K562 (cell line): ENCODE measurements around the gene ACTR3C. TPM values are rescaled to one million over a fixed set of nuclear protein-coding genes. Genes with fewer than 3 reads are reported as not detected.

Experiments
- FOXM1 ChIP-seq, 2 experiments: fragments of 450-650 bp in 1 of 2; sonication (generic) in 1 of 2; formaldehyde crosslinking in 1 of 2; IDR thresholded peaks; 2 replicates each; pipeline versions ENCODE4 v1.6.1 to v1.9.0; 2017 to 2022; ENCODE audit warnings: low read depth in 2 of 2, mild to moderate bottlenecking in 2 of 2, missing genetic modification reagents in 1 of 2, moderate library complexity in 1 of 2
- HLTF ChIP-seq: fragments of 450-650 bp; IDR thresholded peaks from 2 replicates; pipeline ENCODE4 v1.6.1; 2016
- ILF3 ChIP-seq: fragments of 450-650 bp; IDR thresholded peaks from 2 replicates; pipeline ENCODE4 v1.6.1; 2018; ENCODE audit warnings: antibody characterized with exemption, mild to moderate bottlenecking, moderate library complexity, borderline replicate concordance
- KAT2B ChIP-seq: IDR thresholded peaks from one replicate; pipeline ENCODE4 v1.6.1; 2012; ENCODE audit warnings: low read depth, mild to moderate bottlenecking, control low read depth, inconsistent platforms, low read length, moderate library complexity
- KAT7 ChIP-seq: sonication (generic); formaldehyde crosslinking; IDR thresholded peaks from 2 replicates; pipeline ENCODE4 v1.8.0; 2022; ENCODE audit warnings: missing genetic modification reagents, mild to moderate bottlenecking, borderline replicate concordance
- MED1 ChIP-seq: sonication (generic); formaldehyde crosslinking; IDR thresholded peaks from 2 replicates; pipeline ENCODE4 v1.8.1; 2023; ENCODE audit warnings: missing genetic modification reagents, borderline replicate concordance
- NCOA1 ChIP-seq: fragments of 450-650 bp; IDR thresholded peaks from 2 replicates; pipeline ENCODE4 v1.6.1; 2016; ENCODE audit warnings: low read depth
- NEUROD1 ChIP-seq: fragments of 150-350 bp; IDR thresholded peaks from 2 replicates; pipeline ENCODE4 v1.6.1; 2014; ENCODE audit warnings: borderline replicate concordance, low read length, low read depth; ENCODE audit not compliant: partially characterized antibody
- NONO ChIP-seq, 2 experiments: fragments of 200-400 bp in 1 of 2; fragments of 450-650 bp in 1 of 2; formaldehyde crosslinking in 1 of 2; IDR thresholded peaks; 2 replicates each; pipeline ENCODE4 v1.6.1; 2017; ENCODE audit warnings: low read depth in 2 of 2, mild to moderate bottlenecking in 2 of 2, moderate library complexity in 2 of 2, low read length in 1 of 2
- NR2F6 ChIP-seq: fragments of 450-650 bp; formaldehyde crosslinking; IDR thresholded peaks from 2 replicates; pipeline ENCODE4 v1.4.0; 2020; ENCODE audit warnings: mild to moderate bottlenecking
- PHTF2 ChIP-seq: fragments of 250-450 bp; sonication (Bioruptor Pico); IDR thresholded peaks from 2 replicates; pipeline ENCODE4 v1.5.0; 2021; ENCODE audit warnings: mild to moderate bottlenecking
- PML ChIP-seq: IDR thresholded peaks from 2 replicates; pipeline ENCODE4 v1.6.1; 2012; ENCODE audit warnings: low read length, inconsistent platforms
- PTRF ChIP-seq: fragments of 450-650 bp; IDR thresholded peaks from 2 replicates; pipeline ENCODE4 v1.6.1; 2016; ENCODE audit warnings: mild to moderate bottlenecking, missing genetic modification characterization, missing compliant biosample characterization
- SETDB1 ChIP-seq: IDR thresholded peaks from one replicate; pipeline ENCODE4 v1.6.1; 2012; ENCODE audit warnings: low read length, control low read depth, inconsistent platforms
- ZNF124 ChIP-seq: sonication (generic); formaldehyde crosslinking; IDR thresholded peaks from 2 replicates; pipeline ENCODE4 v1.8.1; 2022; ENCODE audit warnings: missing genetic modification reagents
- ZNF217 ChIP-seq: sonication (generic); formaldehyde crosslinking; IDR thresholded peaks from 2 replicates; pipeline ENCODE4 v1.8.0; 2022; ENCODE audit warnings: mild to moderate bottlenecking, missing genetic modification reagents
- ZNF589 ChIP-seq: fragments of 200-800 bp; sonication (Bioruptor generic); IDR thresholded peaks from 2 replicates; pipeline ENCODE4 v1.6.1; 2016; ENCODE audit warnings: low read depth, missing genetic modification characterization, missing compliant biosample characterization
- ZZZ3 ChIP-seq: fragments of 450-650 bp; IDR thresholded peaks from 2 replicates; pipeline ENCODE4 v1.6.1; 2016; ENCODE audit warnings: antibody characterized with exemption, mild to moderate bottlenecking, moderate library complexity
- polyA plus RNA-seq, 8 experiments: library from polyadenylated mRNA; depleted of rRNA in 4 of 8; stranded (reverse) in 5 of 8; unstranded in 3 of 8; fragments of >200 nt; fragmentation: Nextera tagmentation in 2 of 8; fragmentation: Illumina TruSeq in 1 of 8; extraction: Ambion mirVana in 2 of 8; extraction: Trizol in 1 of 8; gene quantifications; 2 replicates each; pipeline versions ENCODE4 v1.2.1 to v1.2.3, GENCODE V29; 2011 to 2014; ENCODE audit warnings: inconsistent platforms in 1 of 8, missing spikeins in 1 of 8
- total RNA-seq, 7 experiments: library from RNA; depleted of rRNA in 6 of 7; stranded (reverse); fragments of >200 nt in 6 of 7; fragmentation: Illumina TruSeq in 2 of 7; extraction: Trizol in 2 of 7; gene quantifications; 2 replicates each; pipeline versions ENCODE4 v1.2.1 to v1.2.3, GENCODE V29; 2011 to 2021; ENCODE audit warnings: low replicate concordance in 1 of 7
- TF ChIP-seq, protein P1 (sequence below), 2 experiments: fragments of 450-650 bp; formaldehyde crosslinking in 1 of 2; IDR thresholded peaks; 2 replicates each; pipeline versions ENCODE4 v1.4.0 to v1.6.1; 2014 to 2020; ENCODE audit warnings: mild to moderate bottlenecking in 2 of 2, borderline replicate concordance in 1 of 2, low read depth in 1 of 2

ACTR3C gene
- total and polyA plus RNA-seq, 9 of the 15 experiments (the other 6 are each of a cell fraction or from before 2014, with no cell fraction given): 9.0 to 35.4 (median 13.3) TPM

GRCh38 chr7:150322833-150323681 lies at the start of gene ACTR3C, which contains the start of gene LRRC61 (continued):
- TF ChIP-seq FOXM1 (IDR thresholded peaks at IDR 0.05; ENCODE audit: low read depth) (peak; percentile 32; the same call in 1 of the 2 replicates), FOXM1 (CRISPR knock-in tag; IDR thresholded peaks at IDR 0.05; ENCODE audit: low read depth) (peak; percentile 78; the same call in 1 of the 2 replicates), PML (peak; percentile 62), KAT7 (CRISPR knock-in tag) (peak; percentile 99; the same call in 1 of the 2 replicates), ZZZ3 (peak; percentile 56; the same call in 1 of the 2 replicates), NONO (IDR thresholded peaks at IDR 0.05; ENCODE audit: low read depth in 2 of 2, low read length in 1 of 2) (peak in 1 of 2 experiments; percentile 98), ZNF217 (peak; percentile 60; the same call in 1 of the 2 replicates), KAT2B (no peak), NR2F6 (CRISPR knock-in tag) (peak; percentile 95; the same call in 1 of the 2 replicates), ZNF124 (CRISPR knock-in tag) (no peak), HLTF (peak; percentile 75; the same call in 1 of the 2 replicates), SETDB1 (no peak), NEUROD1 (peak; percentile 8), MED1 (CRISPR knock-in tag) (no peak), NCOA1 (peak; percentile 78), ZNF589 (CRISPR knock-in tag) (peak; percentile 79; the same call in 1 of the 2 replicates), ILF3 (no peak; the same call in 1 of the 2 replicates), PHTF2 (CRISPR knock-in tag) (peak; percentile 74; the same call in 1 of the 2 replicates), PTRF (tag) (no peak)
- TF ChIP-seq, protein P1, sequence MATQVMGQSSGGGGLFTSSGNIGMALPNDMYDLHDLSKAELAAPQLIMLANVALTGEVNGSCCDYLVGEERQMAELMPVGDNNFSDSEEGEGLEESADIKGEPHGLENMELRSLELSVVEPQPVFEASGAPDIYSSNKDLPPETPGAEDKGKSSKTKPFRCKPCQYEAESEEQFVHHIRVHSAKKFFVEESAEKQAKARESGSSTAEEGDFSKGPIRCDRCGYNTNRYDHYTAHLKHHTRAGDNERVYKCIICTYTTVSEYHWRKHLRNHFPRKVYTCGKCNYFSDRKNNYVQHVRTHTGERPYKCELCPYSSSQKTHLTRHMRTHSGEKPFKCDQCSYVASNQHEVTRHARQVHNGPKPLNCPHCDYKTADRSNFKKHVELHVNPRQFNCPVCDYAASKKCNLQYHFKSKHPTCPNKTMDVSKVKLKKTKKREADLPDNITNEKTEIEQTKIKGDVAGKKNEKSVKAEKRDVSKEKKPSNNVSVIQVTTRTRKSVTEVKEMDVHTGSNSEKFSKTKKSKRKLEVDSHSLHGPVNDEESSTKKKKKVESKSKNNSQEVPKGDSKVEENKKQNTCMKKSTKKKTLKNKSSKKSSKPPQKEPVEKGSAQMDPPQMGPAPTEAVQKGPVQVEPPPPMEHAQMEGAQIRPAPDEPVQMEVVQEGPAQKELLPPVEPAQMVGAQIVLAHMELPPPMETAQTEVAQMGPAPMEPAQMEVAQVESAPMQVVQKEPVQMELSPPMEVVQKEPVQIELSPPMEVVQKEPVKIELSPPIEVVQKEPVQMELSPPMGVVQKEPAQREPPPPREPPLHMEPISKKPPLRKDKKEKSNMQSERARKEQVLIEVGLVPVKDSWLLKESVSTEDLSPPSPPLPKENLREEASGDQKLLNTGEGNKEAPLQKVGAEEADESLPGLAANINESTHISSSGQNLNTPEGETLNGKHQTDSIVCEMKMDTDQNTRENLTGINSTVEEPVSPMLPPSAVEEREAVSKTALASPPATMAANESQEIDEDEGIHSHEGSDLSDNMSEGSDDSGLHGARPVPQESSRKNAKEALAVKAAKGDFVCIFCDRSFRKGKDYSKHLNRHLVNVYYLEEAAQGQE (IDR thresholded peaks at IDR 0.05; ENCODE audit: borderline replicate concordance): peak; percentile 94
- TF ChIP-seq, protein P1 (CRISPR knock-in tag; IDR thresholded peaks at IDR 0.05; ENCODE audit: low read depth): peak; percentile 75
